Measurements from ENCODE around the gene PRKCE.

The PRKCE gene

DNA sequence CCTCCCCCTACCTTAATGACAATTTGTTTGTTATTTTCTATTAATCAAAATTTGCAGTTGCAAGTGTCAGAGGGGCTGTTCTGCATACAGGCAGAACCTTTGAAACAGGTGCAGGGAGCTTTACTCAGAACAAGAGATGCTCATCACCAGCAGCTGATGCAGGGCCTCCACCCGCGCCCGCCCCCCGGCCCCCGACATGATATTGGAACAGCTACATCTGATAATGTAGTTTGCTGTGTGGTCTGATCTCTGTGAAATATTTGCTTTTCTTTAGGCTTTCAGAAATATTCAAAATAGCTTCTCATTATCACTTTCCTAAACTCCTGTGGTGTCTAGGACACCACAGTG, 130.0 kb downstream of the PRKCE start:
- DNase-seq (ENCODE audit: low read depth): no peak

DNA sequence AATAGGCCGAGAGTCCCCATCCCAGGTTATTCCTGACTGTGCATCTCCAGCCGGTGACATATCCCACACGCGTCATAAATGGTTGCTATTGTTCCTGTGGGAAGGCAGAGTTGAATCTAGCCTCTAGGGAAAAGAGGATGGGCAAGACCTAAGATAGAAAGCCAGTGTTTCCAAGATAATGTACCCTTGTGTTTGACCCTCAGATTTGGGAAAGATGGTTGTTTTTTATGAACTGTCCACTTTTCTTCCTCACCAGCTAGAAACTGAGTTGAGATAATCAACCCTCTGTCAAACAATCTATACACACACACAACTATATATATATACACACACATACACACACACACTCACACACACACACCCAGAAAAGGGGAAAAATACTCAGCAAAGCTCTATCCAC, 131.0 kb downstream of the PRKCE start:
- no peak for DNase-seq (ENCODE audit: low read depth)

GRCh38 chr2:45782986-45783385, 131.5 kb downstream of the PRKCE start:
- no peak for DNase-seq (ENCODE audit: low read depth)

DNA sequence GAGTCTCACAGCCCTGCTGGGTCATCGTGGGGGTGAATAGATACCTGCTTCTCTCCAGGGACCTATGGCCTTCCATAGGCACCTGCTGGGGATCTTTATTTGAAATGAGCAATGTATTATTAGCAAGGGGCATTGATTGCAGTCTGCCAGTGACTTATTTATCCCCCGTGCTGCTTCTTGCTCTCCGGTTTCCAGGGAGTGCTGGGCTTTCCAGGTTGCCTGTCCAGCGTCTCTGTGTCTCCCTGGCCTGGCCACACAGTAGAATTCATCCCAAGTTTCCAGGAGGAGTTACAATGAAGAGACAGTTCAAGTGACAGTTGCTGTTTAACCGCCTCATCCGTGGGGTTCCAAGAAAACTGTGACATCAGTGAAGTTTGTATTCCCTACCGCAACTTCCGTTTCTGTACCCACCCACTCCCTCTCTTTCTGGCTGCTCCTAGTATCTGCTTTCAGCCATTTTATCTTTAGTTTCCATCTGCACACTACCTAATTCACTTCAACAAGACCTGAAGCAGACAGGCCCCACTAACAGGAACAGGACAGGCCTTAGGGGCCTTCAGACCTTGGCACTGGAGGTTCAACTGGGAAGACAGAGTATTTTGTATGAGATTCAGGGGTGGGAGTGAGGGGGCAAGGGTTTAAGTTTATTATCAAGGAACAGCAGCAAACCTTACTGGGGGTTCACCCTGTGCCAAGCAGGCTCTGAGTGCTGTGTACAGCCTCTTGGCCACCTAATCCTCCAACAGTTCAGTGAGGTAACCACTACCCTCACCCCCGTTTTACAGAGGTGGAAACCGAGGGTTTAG, 134.8 kb downstream of the PRKCE start:
- DNase-seq (ENCODE audit: low read depth): no peak

- DNase-seq (ENCODE audit: low read depth): no peak
Measured at GRCh38 chr2:45786836-45787357, 135.4 kb downstream of the PRKCE start.

DNA sequence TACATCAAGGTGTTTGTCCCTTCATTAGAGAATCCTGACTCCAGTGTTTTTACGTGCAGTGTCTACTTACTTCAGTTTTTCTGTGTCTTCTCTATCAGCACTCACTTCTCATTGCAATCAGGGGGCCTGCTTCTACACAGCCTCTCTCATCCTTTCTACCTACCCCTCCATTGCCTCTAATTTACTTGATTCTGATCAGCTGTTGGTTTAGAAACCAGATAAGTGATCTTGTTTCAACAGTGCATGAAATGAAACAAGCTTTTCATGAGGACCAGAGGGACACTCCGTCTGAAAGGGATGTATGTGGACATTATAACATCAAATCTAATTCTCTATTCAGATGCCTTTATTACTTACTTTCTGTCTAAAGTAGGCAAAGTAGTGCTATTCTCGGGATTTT, 136.9 kb downstream of the PRKCE start:
- no peak for DNase-seq (ENCODE audit: low read depth)

GRCh38 chr2:45789317-45789716, 137.8 kb downstream of the PRKCE start:
- no peak for DNase-seq (ENCODE audit: low read depth)

DNA sequence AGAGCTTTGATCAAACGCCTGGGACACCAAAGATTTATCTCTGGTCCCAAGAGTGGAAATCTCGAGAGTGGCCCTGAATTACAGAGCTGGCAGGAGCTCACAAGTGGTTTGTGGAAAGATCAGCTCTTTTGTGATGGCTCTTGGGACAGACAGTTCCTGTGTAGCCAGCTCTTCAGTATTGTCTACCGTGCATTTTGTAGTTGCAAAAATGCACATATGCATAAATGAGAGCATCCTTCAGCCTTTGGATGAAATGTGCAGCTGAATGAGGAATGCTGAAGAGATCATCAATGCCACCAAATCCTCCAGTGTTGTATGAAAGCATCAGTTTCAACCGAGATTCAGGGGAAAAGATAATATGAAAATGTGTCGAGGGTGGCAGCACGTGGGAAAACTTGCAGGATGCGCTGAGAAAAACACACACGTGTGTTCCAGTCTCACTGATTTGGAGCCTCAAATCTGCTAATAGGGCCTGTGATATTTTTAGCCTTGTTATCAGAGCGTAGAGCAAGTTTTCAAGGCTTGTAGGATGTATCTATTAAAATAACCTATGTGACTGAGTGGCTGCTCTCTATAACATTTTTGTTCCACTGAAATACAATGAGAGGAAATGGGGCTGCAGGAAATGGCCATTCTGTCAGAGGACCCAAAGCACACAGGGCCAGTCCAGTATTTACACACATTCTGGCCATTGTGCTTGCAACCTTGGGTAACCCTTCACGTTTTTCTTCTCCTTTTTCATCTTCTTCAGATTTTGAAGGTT, 138.7 kb downstream of the PRKCE start:
- DNase-seq (ENCODE audit: low read depth): no peak

DNA sequence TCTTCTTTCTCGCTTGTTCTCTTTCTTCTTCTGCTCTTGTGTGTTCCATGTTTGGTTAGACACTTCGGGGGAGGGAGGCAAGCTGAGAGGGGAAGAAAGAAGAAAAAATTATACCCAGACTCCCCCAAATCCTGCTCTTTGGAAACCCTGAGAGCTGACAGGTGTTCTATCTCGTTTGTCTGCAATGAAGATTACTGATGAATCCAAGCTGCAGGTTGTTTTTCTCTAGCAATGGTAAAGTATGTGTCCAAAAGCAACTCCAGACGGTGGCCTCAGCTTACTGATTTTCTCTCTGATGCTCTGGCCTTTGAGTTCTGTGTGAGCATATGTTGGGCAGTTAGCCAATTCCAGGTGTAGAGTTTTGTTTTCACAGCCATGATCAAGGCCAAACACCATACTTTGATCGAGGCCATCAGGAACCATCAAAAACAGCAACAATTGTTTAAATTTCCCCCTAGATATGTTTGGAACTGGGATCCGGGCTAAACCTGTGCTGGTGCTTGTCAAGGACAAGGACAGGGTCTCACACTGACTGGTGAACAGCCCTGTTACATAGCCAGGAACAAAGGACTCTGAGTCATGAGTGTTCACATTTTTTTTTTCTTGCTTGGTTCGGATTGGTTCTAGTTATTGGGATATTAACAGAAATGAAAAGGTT, 142.0 kb downstream of the PRKCE start:
- DNase-seq (ENCODE audit: low read depth): no peak

DNA sequence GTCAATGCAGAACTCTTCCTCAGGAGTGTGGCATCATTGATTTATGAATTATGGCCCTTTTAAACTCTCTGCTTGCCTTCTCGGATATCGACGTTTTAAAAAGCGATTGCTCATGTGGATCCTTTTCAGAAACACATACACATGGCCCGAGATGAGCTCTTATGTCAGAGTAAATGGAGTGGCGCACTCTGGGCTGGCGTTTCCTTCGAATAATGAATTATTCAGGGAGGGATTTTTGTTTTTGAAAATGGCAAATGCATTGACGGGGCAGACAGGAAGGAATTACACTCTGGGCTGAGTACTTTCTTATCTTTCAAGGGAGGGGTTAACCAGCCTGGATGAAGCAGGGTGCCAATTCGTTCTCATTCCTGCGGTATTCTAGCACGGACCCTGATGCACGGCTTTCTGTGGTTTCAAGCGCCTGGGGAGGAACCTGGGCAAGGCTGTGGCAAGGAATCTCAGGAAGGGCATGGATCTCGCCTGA, 142.7 kb downstream of the PRKCE start:
- no peak for DNase-seq (ENCODE audit: low read depth)

DNA sequence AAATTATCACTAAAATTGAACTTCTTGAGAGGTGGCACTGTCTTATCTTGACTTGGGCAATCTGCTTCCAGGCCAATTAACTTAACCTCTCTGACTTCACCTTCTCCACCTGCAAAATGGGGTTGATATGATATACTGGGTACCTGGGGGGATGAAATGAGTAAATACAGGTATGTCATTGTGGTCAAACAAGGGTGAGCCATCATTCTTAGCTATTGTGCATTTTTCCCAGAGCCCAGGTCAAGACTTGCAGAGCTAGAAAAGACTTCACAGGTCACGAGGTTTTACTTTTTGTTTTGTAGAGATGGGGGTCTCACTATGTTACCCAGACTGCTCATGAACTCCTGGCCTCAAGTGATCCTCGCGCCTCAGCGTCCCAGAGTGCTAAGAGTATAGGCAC, 145.0 kb downstream of the PRKCE start:
- DNase-seq (ENCODE audit: low read depth): no peak

- DNase-seq (ENCODE audit: low read depth): no peak
Measured at GRCh38 chr2:45797451-45798230, 146.2 kb downstream of the PRKCE start.

DNA sequence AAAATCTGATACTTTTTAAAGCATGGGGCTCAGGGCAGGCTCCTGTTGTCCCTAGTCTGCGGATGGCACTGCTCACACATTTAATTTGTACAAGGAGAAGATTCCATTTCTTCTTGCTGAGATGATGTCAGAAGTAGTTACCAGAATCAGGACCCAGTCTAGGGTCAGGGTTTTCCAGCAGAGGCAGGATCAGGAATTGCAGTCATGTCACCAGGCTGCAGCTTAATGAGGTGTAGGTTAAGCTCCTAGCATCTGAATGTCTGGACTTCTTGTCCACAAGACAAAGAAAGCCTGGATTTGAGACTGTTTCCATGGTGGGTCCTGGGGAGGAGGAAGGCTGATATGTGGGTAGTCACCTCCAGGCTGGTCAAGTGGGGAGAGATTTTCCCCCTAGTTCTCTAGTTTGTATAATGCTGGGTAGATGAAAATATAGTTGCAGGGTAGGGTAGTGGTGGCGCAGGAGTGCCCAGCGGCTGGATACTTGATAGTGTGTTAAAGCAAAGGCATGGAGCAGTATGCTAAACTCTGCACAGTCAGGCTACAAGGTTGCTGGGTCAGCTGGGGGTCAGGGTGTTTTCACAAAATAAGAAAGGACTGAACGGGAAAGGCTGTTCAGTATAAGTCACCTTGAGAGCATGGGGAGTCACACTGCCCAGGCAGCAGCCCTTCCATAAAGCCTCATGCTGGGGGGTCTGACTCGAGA, 148.4 kb downstream of the PRKCE start:
- DNase-seq (ENCODE audit: low read depth): no peak

DNA sequence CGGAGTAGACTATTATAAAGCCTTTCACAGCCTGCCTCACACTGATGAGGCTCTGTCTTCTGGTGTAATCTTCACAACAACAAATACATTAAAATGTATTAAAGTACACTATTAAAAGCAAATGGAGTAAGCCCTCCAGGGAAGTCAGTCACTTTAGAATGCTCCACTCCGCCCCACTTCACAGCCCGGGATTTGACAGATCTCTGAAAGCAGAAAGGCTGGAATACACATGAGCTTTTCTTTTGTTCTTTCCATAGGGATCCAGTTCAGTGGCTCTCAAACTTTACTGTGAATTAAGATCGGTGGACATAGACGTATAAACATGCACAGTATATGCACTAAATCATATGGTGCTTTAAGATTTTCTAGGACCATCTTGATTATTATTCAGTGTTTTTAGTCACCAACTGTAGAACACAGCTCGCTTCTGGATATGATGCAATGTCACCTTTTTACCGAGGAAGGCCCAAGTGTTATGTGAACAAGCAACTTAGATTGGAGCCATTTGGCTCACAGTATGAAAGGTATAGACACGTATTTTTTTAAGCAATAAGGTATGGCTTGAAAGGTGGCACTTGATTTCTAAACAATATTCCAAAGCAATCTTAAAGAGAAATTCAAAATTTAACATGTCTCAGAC, 151.1 kb downstream of the PRKCE start:
- DNase-seq (ENCODE audit: low read depth): no peak

DNA sequence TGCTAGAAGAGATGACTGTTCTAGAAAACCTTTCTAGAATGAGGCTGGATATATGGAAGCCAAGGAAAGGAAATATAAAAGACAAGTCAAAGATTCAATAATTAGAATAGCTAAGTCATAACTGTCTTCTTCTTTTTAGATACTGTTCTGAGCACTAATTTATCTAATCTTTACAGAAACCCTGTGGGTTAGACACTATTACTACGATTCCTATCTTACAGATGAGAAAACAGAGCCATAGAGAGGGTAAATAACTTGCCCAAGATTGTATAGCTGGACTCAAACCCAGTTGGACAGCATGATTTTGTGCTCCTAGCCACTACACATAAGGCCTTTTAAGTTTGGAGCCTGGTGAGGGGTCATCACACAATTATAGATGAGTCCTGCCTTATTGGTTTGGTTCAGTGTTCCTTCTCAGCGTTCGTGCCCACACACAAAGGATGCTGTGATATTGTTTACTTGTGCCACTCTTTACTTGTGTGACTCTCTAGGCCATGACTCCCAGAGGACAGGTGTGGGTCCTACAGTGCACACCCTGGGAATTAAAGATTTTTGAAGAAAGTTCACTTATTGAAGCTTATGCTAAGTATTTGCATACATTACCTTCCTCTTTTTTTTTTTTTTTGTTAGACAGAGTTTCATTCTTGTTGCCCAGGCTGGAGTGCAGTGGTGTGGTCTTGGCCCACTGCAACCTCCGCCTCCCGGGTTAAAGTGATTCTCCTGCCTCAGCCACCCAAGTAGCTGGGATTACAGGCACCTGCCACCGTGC, 153.7 kb downstream of the PRKCE start:
- no peak for DNase-seq (ENCODE audit: low read depth)

DNA sequence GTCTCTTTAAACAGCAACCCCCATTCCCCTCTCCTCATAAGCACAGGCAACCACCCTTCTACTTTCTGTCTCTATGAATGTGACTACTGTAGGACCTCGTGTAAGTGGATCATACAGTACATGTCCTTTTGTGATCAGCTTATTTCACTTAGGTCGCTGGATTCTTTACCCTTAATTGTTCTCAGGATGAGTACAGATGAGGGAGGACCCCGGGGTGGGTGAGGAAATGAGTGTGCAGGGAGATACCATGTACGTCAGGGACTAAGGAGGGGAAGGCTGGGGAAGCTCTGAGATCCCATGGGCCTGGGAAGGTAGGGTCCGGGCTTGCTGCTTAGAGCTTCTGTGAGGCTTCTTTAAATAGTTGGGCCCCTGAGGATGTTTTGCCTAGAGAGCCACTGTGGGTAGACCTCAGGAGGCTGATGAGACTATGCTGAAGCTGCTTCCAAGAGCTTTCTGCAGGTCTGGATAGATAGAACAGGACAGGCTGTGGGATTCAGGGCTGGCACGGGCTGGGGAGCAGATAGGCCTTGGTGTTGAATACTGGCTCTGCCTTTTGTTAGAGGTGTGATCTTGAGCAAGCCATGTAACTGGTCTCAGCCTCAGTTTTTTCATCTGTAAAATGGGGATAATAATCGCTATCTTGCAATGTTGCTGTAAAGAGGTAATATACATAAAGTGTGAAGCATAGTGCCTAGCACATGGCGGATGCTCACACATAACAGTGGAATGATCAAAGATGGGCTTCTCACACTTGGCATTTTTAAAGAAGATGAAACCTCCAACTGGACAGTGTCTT, 155.3 kb downstream of the PRKCE start:
- DNase-seq (ENCODE audit: low read depth): no peak

- DNase-seq (ENCODE audit: low read depth): no peak
Measured at GRCh38 chr2:45808294-45808800, 156.9 kb downstream of the PRKCE start.

DNA sequence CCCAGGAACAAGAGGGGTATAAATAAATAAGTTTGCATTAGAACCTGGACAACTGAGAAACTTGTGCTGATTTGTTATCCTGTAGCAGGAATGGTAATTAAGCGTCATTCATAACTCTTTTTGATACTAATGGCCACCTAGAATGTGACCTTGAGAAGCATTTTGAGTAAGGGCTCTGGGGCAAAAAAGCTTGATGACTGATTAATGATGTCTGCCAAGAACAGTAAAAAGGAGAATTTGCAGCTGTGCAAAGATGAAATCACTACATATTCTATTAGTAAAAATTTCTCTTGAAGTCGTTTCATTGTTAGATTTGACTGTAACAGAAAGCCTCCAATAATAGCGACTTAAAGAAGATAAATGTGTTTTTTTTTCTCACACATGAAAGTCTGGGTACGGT, 157.7 kb downstream of the PRKCE start:
- DNase-seq (ENCODE audit: low read depth): no peak

DNA sequence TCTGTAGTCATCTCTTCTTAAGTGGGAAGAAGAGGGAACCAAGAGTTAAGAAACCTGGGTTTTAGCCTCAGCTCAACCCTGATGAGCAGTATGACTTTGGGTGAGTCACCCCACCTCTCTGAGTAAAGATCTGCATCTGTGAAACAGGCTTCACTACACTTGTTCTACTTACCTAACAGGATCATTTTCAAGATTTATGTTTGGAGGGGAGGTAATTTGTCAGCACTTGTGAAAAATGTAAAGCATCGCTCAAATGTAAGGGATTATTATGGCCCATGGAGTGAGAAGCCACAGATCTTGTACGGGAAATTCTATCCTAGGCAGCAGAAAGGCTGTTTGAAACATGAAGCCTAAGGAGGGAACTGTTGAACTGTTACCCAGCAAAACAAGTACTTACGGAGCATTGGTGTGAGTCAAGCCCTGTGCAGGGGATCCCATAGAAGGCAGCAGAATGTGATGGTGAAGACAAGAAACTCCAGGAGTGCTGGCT, 160.6 kb downstream of the PRKCE start:
- no peak for DNase-seq (ENCODE audit: low read depth)
